HEK293 (cell line): Measurements from ENCODE around the gene RNPEP.

Source experiments
- ZBTB1 ChIP-seq: fragments of 450-650 bp; formaldehyde crosslinking; IDR thresholded peaks from 2 replicates; pipeline ENCODE4 v1.5.1; 2016; ENCODE audit warnings: missing biosample characterization, missing genetic modification characterization
- ZNF324 ChIP-seq: fragments of 450-650 bp; formaldehyde crosslinking; IDR thresholded peaks from 2 replicates; pipeline ENCODE4 v1.5.1; 2016; ENCODE audit warnings: missing biosample characterization, missing genetic modification characterization
- ZNF621 ChIP-seq: fragments of 450-650 bp; formaldehyde crosslinking; IDR thresholded peaks from 2 replicates; pipeline ENCODE4 v1.5.1; 2017; ENCODE audit warnings: missing biosample characterization, missing genetic modification characterization
- TF ChIP-seq, protein P1 (sequence below): fragments of 450-650 bp; formaldehyde crosslinking; IDR thresholded peaks from 2 replicates; pipeline ENCODE4 v1.5.1; 2016; ENCODE audit warnings: missing biosample characterization, missing genetic modification characterization
- TF ChIP-seq, protein P2 (sequence below): fragments of 450-650 bp; formaldehyde crosslinking; IDR thresholded peaks from 2 replicates; pipeline ENCODE4 v1.5.1; 2016; ENCODE audit warnings: missing biosample characterization, missing genetic modification characterization
- TF ChIP-seq, protein P3 (sequence below): fragments of 450-650 bp; IDR thresholded peaks from 2 replicates; pipeline ENCODE4 v1.5.1; 2018; ENCODE audit warnings: missing biosample characterization, missing genetic modification characterization
- TF ChIP-seq, protein P4 (sequence below): fragments of 450-650 bp; formaldehyde crosslinking; IDR thresholded peaks from 2 replicates; pipeline ENCODE4 v1.5.1; 2016; ENCODE audit warnings: missing biosample characterization, missing genetic modification characterization
- TF ChIP-seq, protein P5 (sequence below): fragments of 450-650 bp; formaldehyde crosslinking; IDR thresholded peaks from 2 replicates; pipeline ENCODE4 v1.5.1; 2016; ENCODE audit warnings: missing biosample characterization, missing genetic modification characterization, low read depth

DNA sequence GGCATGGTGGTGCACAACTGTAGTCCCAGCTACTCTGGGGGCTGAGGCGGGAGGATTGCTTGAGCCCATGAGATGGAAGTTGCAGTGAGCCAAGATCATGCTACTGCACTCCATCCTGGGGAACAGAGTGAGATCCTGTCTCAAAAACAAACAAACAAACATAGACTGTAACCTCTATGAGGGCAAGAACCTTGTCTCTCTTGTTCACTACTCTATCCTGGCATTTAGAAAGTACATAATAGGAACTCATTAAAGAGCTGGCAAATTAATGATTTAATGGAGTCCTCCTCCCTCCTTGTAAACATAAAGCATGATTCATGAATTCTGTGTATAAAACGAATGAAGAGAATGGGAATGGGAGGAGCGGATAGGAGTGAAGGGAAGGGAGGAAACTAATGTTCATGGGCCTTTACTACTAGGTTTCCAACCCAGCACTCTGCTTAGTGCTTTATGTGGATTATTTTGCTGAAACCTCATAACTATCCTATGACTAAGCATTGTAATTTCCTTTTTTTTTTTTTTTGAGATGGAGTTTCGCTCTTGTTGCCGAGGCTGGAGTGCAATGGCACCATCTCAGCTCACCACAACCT lies 44.7 kb upstream of the RNPEP start:
- TF ChIP-seq, protein P1, sequence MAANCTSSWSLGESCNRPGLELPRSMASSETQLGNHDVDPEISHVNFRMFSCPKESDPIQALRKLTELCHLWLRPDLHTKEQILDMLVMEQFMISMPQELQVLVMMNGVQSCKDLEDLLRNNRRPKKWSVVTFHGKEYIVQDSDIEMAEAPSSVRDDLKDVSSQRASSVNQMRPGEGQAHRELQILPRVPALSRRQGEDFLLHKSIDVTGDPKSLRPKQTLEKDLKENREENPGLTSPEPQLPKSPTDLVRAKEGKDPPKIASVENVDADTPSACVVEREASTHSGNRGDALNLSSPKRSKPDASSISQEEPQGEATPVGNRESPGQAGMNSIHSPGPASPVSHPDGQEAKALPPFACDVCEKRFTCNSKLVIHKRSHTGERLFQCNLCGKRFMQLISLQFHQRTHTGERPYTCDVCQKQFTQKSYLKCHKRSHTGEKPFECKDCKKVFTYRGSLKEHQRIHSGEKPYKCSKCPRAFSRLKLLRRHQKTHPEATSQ, result no peak
- TF ChIP-seq ZBTB1 (tag by site-specific recombination), result no peak
- no peak for TF ChIP-seq ZNF621
- TF ChIP-seq, protein P2, sequence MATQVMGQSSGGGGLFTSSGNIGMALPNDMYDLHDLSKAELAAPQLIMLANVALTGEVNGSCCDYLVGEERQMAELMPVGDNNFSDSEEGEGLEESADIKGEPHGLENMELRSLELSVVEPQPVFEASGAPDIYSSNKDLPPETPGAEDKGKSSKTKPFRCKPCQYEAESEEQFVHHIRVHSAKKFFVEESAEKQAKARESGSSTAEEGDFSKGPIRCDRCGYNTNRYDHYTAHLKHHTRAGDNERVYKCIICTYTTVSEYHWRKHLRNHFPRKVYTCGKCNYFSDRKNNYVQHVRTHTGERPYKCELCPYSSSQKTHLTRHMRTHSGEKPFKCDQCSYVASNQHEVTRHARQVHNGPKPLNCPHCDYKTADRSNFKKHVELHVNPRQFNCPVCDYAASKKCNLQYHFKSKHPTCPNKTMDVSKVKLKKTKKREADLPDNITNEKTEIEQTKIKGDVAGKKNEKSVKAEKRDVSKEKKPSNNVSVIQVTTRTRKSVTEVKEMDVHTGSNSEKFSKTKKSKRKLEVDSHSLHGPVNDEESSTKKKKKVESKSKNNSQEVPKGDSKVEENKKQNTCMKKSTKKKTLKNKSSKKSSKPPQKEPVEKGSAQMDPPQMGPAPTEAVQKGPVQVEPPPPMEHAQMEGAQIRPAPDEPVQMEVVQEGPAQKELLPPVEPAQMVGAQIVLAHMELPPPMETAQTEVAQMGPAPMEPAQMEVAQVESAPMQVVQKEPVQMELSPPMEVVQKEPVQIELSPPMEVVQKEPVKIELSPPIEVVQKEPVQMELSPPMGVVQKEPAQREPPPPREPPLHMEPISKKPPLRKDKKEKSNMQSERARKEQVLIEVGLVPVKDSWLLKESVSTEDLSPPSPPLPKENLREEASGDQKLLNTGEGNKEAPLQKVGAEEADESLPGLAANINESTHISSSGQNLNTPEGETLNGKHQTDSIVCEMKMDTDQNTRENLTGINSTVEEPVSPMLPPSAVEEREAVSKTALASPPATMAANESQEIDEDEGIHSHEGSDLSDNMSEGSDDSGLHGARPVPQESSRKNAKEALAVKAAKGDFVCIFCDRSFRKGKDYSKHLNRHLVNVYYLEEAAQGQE, result no peak
- TF ChIP-seq, protein P3, sequence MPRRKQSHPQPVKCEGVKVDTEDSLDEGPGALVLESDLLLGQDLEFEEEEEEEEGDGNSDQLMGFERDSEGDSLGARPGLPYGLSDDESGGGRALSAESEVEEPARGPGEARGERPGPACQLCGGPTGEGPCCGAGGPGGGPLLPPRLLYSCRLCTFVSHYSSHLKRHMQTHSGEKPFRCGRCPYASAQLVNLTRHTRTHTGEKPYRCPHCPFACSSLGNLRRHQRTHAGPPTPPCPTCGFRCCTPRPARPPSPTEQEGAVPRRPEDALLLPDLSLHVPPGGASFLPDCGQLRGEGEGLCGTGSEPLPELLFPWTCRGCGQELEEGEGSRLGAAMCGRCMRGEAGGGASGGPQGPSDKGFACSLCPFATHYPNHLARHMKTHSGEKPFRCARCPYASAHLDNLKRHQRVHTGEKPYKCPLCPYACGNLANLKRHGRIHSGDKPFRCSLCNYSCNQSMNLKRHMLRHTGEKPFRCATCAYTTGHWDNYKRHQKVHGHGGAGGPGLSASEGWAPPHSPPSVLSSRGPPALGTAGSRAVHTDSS (tag by site-specific recombination), result no peak
- TF ChIP-seq, protein P4, sequence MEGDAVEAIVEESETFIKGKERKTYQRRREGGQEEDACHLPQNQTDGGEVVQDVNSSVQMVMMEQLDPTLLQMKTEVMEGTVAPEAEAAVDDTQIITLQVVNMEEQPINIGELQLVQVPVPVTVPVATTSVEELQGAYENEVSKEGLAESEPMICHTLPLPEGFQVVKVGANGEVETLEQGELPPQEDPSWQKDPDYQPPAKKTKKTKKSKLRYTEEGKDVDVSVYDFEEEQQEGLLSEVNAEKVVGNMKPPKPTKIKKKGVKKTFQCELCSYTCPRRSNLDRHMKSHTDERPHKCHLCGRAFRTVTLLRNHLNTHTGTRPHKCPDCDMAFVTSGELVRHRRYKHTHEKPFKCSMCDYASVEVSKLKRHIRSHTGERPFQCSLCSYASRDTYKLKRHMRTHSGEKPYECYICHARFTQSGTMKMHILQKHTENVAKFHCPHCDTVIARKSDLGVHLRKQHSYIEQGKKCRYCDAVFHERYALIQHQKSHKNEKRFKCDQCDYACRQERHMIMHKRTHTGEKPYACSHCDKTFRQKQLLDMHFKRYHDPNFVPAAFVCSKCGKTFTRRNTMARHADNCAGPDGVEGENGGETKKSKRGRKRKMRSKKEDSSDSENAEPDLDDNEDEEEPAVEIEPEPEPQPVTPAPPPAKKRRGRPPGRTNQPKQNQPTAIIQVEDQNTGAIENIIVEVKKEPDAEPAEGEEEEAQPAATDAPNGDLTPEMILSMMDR (tag by site-specific recombination), result no peak
- no peak for TF ChIP-seq ZNF324
- TF ChIP-seq, protein P5, sequence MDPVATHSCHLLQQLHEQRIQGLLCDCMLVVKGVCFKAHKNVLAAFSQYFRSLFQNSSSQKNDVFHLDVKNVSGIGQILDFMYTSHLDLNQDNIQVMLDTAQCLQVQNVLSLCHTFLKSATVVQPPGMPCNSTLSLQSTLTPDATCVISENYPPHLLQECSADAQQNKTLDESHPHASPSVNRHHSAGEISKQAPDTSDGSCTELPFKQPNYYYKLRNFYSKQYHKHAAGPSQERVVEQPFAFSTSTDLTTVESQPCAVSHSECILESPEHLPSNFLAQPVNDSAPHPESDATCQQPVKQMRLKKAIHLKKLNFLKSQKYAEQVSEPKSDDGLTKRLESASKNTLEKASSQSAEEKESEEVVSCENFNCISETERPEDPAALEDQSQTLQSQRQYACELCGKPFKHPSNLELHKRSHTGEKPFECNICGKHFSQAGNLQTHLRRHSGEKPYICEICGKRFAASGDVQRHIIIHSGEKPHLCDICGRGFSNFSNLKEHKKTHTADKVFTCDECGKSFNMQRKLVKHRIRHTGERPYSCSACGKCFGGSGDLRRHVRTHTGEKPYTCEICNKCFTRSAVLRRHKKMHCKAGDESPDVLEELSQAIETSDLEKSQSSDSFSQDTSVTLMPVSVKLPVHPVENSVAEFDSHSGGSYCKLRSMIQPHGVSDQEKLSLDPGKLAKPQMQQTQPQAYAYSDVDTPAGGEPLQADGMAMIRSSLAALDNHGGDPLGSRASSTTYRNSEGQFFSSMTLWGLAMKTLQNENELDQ (tag by site-specific recombination), result no peak
